Measurements from ENCODE around the gene MRPS25. TPM values are rescaled to one million over a fixed set of nuclear protein-coding genes. Genes with fewer than 3 reads are reported as not detected.

The MRPS25 gene
- total and polyA plus RNA-seq, 9 of the 15 experiments (the other 6 are each of a cell fraction or from before 2014, with no cell fraction given) = 34.3 to 129 (median 78.2) TPM

DNA sequence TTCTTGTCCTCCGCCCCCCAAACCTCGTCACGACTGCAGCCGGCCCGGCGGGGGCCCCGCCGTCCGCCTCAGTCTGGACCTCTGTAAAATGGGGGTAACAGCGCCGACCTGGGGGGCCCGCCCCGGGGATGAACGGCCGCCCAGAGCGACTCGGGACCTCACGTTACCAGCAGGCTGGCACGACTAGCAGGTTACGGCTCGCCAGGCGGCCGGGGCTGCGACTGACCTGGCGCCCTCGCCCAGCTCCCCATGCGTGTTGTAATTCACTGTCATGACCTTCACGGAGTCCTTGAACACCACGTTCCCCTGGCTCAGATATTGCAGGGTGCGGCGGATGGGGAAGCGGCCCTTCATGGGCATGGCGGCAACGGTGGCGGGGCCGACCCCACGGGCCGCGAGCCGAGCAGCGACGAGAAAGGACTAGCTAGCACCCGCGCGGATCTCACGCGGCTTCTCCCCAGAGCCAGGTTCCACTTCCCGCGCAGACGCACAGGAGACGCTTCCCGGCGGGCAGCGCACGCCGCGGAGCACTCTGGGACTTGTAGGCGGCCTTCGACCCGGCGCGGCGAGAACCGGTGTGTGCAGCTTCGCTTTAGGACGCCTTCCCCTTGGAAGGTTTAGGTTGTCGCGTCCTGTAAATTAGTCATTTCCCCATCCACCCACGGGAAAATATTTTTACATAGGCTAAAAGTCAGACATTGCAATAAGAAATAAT, at the start of gene MRPS25 (continued):
- TF ChIP-seq, protein P1, sequence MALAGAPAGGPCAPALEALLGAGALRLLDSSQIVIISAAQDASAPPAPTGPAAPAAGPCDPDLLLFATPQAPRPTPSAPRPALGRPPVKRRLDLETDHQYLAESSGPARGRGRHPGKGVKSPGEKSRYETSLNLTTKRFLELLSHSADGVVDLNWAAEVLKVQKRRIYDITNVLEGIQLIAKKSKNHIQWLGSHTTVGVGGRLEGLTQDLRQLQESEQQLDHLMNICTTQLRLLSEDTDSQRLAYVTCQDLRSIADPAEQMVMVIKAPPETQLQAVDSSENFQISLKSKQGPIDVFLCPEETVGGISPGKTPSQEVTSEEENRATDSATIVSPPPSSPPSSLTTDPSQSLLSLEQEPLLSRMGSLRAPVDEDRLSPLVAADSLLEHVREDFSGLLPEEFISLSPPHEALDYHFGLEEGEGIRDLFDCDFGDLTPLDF (CRISPR knock-in tag; IDR thresholded peaks at IDR 0.05) = no peak
- TF ChIP-seq ZZZ3 (IDR thresholded peaks at IDR 0.05) (no peak), FOXP1 (CRISPR knock-in tag; IDR thresholded peaks at IDR 0.05) (peak; percentile 65; the same call in 1 of the 2 replicates), ARNT (IDR thresholded peaks at IDR 0.05) (no peak), MCM3 (IDR thresholded peaks at IDR 0.05) (no peak), CBX2 (IDR thresholded peaks at IDR 0.05; ENCODE audit: insufficient read depth, low read length, poor library complexity, severe bottlenecking) (no peak), ZNF3 (CRISPR knock-in tag; IDR thresholded peaks at IDR 0.05) (no peak), MYC (IDR thresholded peaks at IDR 0.05; ENCODE audit: low read depth, low read length) (peak; percentile 97), MYC (CRISPR knock-in tag; IDR thresholded peaks at IDR 0.05; ENCODE audit: borderline replicate concordance, low read depth) (peak; percentile 96), STAT5A (IDR thresholded peaks at IDR 0.05; ENCODE audit: borderline replicate concordance, low read length) (no peak; the same call in 1 of the 2 replicates), RBM22 (IDR thresholded peaks at IDR 0.05; ENCODE audit: low read depth, low read length, poor library complexity, severe bottlenecking) (peak; percentile 91), NFYB (IDR thresholded peaks at IDR 0.05; ENCODE audit: extremely low read depth, insufficient read length) (no peak), HNRNPK (IDR thresholded peaks at IDR 0.05; ENCODE audit: low read depth, low read length, poor library complexity, severe bottlenecking) (no peak), EWSR1 (IDR thresholded peaks at IDR 0.05; ENCODE audit: borderline replicate concordance, low read depth, partially characterized antibody) (no peak), RBM15 (IDR thresholded peaks at IDR 0.05; ENCODE audit: insufficient read depth, low read length) (no peak), ZNF184 (CRISPR knock-in tag; IDR thresholded peaks at IDR 0.05) (no peak)
- TF ChIP-seq, protein P2, sequence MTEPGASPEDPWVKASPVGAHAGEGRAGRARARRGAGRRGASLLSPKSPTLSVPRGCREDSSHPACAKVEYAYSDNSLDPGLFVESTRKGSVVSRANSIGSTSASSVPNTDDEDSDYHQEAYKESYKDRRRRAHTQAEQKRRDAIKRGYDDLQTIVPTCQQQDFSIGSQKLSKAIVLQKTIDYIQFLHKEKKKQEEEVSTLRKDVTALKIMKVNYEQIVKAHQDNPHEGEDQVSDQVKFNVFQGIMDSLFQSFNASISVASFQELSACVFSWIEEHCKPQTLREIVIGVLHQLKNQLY (CRISPR knock-in tag; conservative IDR thresholded peaks at IDR 0.05) = no peak
- TF ChIP-seq, protein P3, sequence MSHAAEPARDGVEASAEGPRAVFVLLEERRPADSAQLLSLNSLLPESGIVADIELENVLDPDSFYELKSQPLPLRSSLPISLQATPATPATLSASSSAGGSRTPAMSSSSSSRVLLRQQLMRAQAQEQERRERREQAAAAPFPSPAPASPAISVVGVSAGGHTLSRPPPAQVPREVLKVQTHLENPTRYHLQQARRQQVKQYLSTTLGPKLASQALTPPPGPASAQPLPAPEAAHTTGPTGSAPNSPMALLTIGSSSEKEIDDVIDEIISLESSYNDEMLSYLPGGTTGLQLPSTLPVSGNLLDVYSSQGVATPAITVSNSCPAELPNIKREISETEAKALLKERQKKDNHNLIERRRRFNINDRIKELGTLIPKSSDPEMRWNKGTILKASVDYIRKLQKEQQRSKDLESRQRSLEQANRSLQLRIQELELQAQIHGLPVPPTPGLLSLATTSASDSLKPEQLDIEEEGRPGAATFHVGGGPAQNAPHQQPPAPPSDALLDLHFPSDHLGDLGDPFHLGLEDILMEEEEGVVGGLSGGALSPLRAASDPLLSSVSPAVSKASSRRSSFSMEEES (CRISPR knock-in tag; IDR thresholded peaks at IDR 0.05) = no peak
- TF ChIP-seq, protein P4, sequence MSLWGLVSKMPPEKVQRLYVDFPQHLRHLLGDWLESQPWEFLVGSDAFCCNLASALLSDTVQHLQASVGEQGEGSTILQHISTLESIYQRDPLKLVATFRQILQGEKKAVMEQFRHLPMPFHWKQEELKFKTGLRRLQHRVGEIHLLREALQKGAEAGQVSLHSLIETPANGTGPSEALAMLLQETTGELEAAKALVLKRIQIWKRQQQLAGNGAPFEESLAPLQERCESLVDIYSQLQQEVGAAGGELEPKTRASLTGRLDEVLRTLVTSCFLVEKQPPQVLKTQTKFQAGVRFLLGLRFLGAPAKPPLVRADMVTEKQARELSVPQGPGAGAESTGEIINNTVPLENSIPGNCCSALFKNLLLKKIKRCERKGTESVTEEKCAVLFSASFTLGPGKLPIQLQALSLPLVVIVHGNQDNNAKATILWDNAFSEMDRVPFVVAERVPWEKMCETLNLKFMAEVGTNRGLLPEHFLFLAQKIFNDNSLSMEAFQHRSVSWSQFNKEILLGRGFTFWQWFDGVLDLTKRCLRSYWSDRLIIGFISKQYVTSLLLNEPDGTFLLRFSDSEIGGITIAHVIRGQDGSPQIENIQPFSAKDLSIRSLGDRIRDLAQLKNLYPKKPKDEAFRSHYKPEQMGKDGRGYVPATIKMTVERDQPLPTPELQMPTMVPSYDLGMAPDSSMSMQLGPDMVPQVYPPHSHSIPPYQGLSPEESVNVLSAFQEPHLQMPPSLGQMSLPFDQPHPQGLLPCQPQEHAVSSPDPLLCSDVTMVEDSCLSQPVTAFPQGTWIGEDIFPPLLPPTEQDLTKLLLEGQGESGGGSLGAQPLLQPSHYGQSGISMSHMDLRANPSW (CRISPR knock-in tag; IDR thresholded peaks at IDR 0.05) = no peak
- TF ChIP-seq, protein P5, sequence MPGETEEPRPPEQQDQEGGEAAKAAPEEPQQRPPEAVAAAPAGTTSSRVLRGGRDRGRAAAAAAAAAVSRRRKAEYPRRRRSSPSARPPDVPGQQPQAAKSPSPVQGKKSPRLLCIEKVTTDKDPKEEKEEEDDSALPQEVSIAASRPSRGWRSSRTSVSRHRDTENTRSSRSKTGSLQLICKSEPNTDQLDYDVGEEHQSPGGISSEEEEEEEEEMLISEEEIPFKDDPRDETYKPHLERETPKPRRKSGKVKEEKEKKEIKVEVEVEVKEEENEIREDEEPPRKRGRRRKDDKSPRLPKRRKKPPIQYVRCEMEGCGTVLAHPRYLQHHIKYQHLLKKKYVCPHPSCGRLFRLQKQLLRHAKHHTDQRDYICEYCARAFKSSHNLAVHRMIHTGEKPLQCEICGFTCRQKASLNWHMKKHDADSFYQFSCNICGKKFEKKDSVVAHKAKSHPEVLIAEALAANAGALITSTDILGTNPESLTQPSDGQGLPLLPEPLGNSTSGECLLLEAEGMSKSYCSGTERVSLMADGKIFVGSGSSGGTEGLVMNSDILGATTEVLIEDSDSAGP (CRISPR knock-in tag; IDR thresholded peaks at IDR 0.05) = no peak

Data from K562 (cell line).